Liver (tissue), 3 donors: Measurements from ENCODE around the gene RNLS.

Source experiments
- ATF3 ChIP-seq: IDR thresholded peaks from 2 replicates; pipeline ENCODE4 v1.6.1; 2016; ENCODE audit warnings: antibody characterized with exemption
- CTCF ChIP-seq: fragments of 150-350 bp; IDR thresholded peaks from 2 replicates; pipeline ENCODE4 v1.5.1; 2017; ENCODE audit warnings: improper control_type of control experiment, low read depth, low read length; ENCODE audit not compliant: missing input control
- EGR1 ChIP-seq, 2 donors: IDR thresholded peaks; 2 replicates each; pipeline ENCODE4 v1.6.1; 2016 to 2018; ENCODE audit warnings: antibody characterized with exemption in 2 of 2, low read depth in 2 of 2
- FOXA1 ChIP-seq: IDR thresholded peaks from 2 replicates; pipeline ENCODE4 v1.6.1; 2016; ENCODE audit warnings: antibody characterized with exemption
- GABPA ChIP-seq, 2 donors: IDR thresholded peaks in 1 of 2; conservative IDR thresholded peaks in 1 of 2; 2 replicates each; pipeline ENCODE4 v1.6.1; 2016; ENCODE audit warnings: antibody characterized with exemption in 2 of 2, mild to moderate bottlenecking in 1 of 2, moderate library complexity in 1 of 2
- HNF4A ChIP-seq, 2 donors: conservative IDR thresholded peaks; 2 replicates each; pipeline ENCODE4 v1.6.1; 2016; ENCODE audit warnings: antibody characterized with exemption in 2 of 2, mild to moderate bottlenecking in 2 of 2
- JUND ChIP-seq, 2 donors: IDR thresholded peaks; 2 replicates each; pipeline ENCODE4 v1.6.1; 2016; ENCODE audit warnings: antibody characterized with exemption in 2 of 2
- MAX ChIP-seq: IDR thresholded peaks from 2 replicates; pipeline ENCODE4 v1.6.1; 2016; ENCODE audit warnings: antibody characterized with exemption
- REST ChIP-seq: IDR thresholded peaks from 2 replicates; pipeline ENCODE4 v1.6.1; 2016; ENCODE audit warnings: antibody characterized with exemption, mild to moderate bottlenecking
- TAF1 ChIP-seq: conservative IDR thresholded peaks from 2 replicates; pipeline ENCODE4 v1.6.1; 2016; ENCODE audit warnings: antibody characterized with exemption, mild to moderate bottlenecking
- YY1 ChIP-seq: IDR thresholded peaks from 2 replicates; pipeline ENCODE4 v1.6.1; 2016; ENCODE audit warnings: antibody characterized with exemption, mild to moderate bottlenecking
- ZBTB33 ChIP-seq: IDR thresholded peaks from 2 replicates; pipeline ENCODE4 v1.6.1; 2016; ENCODE audit warnings: antibody characterized with exemption
- donor health status: healthy.
- donor health status: healthy.

- TF ChIP-seq CTCF (no peak), GABPA (IDR thresholded peaks at IDR 0.05 in 1 of 2, conservative IDR thresholded peaks at IDR 0.05 in 1 of 2) (no peak), FOXA1 (no peak), YY1 (no peak), ATF3 (no peak), MAX (no peak), EGR1 (IDR thresholded peaks at IDR 0.05; ENCODE audit: low read depth in 2 of 2) (no peak), TAF1 (no peak), REST (no peak), HNF4A (conservative IDR thresholded peaks at IDR 0.05) (no peak), ZBTB33 (no peak), JUND (IDR thresholded peaks at IDR 0.05) (no peak)
Observed at GRCh38 chr10:88433565-88434186, 149.4 kb downstream of the RNLS start.
